Mammary epithelial cell (primary cell): Measurements from ENCODE around the gene ZNF880.

ENCODE experiments used
- EZH2 ChIP-seq: IDR thresholded peaks from 2 replicates; pipeline ENCODE4 v1.6.1; 2012; ENCODE audit warnings: low read length, inconsistent platforms, borderline replicate concordance
- TF ChIP-seq, protein P1 (sequence below), 2 donors: IDR thresholded peaks in 1 of 2; conservative IDR thresholded peaks in 1 of 2; 2 replicates each; pipeline ENCODE4 v1.5.1; 2011 to 2012; ENCODE audit warnings: inconsistent platforms in 2 of 2, low read length in 2 of 2, mild to moderate bottlenecking in 2 of 2, control low read depth in 1 of 2, low read depth in 1 of 2; ENCODE audit not compliant: insufficient read depth in 1 of 2; ENCODE audit errors: extremely low read depth in 1 of 2

DNA sequence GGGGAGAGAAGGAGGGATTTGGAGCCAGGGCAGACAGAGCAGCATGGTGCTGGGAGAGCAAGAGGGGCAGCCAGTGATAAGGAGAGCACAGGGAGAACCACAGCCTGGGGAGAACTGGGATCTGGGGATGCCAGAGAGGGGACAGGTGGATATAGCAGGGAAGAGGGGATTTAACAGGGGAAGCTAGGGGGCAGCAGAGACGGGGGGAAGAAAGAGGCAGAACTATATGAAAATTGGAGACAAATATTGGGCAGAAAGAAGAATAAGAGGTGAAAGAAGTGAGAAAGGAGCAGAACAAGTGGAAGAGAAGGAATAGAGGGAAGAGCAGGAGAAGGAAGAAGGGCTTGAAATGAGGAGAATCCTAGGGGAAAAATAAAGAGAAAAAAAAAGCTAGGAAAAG, 21.4 kb downstream of the ZNF880 start:
- TF ChIP-seq, protein P1, sequence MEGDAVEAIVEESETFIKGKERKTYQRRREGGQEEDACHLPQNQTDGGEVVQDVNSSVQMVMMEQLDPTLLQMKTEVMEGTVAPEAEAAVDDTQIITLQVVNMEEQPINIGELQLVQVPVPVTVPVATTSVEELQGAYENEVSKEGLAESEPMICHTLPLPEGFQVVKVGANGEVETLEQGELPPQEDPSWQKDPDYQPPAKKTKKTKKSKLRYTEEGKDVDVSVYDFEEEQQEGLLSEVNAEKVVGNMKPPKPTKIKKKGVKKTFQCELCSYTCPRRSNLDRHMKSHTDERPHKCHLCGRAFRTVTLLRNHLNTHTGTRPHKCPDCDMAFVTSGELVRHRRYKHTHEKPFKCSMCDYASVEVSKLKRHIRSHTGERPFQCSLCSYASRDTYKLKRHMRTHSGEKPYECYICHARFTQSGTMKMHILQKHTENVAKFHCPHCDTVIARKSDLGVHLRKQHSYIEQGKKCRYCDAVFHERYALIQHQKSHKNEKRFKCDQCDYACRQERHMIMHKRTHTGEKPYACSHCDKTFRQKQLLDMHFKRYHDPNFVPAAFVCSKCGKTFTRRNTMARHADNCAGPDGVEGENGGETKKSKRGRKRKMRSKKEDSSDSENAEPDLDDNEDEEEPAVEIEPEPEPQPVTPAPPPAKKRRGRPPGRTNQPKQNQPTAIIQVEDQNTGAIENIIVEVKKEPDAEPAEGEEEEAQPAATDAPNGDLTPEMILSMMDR (conservative IDR thresholded peaks at IDR 0.05 in 1 of 2, IDR thresholded peaks at IDR 0.05 in 1 of 2; ENCODE audit: extremely low read depth in 1 of 2, insufficient read depth in 1 of 2, low read depth in 1 of 2, low read length in 2 of 2) = no peak
- no peak for TF ChIP-seq EZH2
